Epithelial cell of proximal tubule (primary cell): Measurements from ENCODE around the gene FOXL3. TPM values are rescaled to one million over a fixed set of nuclear protein-coding genes. Genes with fewer than 3 reads are reported as not detected.

ENCODE experiments used
- DNase-seq: peaks from one replicate; pipeline ENCODE4 v3.0.0-alpha.2; 2011; ENCODE audit warnings: low read depth
- H3K4me3 ChIP-seq: 2 replicates; pipeline ENCODE4 v1.5.1; 2011; ENCODE audit warnings: low read depth, mild to moderate bottlenecking, low read length
- total RNA-seq: library from RNA; depleted of rRNA; stranded (reverse); fragments of >200 nt; gene quantifications from 2 replicates; pipeline ENCODE4 v1.2.3, GENCODE V29; 2015
- TF ChIP-seq, protein P1 (sequence below): conservative IDR thresholded peaks from 2 replicates; pipeline ENCODE4 v1.5.1; 2012; ENCODE audit warnings: low read depth, mild to moderate bottlenecking, low read length

Gene FOXL3
- total RNA-seq, 1 donor from 2014 or later = not detected

DNA sequence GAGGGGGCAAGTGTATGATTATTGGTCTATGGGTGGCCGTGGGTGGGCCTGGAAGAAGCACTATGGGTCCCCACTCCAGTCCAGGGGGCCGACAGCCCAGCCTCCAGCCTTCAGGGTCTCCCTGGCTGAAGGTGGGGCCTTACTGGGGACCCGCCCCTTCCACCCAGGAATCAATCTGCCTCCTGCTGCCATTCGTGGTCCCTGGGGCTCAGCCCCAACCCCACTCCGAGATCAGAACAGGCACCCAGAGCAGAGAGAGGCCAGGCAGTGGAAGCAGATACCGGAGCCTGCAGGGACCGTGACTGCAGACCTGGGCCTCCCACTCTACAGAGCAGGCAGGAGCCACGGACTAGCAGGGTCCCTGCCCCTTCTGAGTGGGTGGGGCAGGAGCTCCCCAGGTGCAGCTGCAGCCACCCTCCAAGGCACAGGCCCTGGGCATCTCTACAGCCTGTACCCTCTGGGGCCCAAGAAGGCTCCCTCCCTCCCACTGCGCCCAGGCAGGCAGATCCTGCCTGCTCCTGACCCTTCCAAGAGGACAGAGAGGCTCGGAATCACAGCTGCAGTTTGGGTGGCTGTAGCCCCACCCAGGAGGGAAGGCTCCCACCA lies 13.6 kb upstream of the FOXL3 start:
- no peak for DNase-seq
- H3K4me3 ChIP-seq = no peak overlapping the region
- TF ChIP-seq, protein P1, sequence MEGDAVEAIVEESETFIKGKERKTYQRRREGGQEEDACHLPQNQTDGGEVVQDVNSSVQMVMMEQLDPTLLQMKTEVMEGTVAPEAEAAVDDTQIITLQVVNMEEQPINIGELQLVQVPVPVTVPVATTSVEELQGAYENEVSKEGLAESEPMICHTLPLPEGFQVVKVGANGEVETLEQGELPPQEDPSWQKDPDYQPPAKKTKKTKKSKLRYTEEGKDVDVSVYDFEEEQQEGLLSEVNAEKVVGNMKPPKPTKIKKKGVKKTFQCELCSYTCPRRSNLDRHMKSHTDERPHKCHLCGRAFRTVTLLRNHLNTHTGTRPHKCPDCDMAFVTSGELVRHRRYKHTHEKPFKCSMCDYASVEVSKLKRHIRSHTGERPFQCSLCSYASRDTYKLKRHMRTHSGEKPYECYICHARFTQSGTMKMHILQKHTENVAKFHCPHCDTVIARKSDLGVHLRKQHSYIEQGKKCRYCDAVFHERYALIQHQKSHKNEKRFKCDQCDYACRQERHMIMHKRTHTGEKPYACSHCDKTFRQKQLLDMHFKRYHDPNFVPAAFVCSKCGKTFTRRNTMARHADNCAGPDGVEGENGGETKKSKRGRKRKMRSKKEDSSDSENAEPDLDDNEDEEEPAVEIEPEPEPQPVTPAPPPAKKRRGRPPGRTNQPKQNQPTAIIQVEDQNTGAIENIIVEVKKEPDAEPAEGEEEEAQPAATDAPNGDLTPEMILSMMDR = no peak

DNA sequence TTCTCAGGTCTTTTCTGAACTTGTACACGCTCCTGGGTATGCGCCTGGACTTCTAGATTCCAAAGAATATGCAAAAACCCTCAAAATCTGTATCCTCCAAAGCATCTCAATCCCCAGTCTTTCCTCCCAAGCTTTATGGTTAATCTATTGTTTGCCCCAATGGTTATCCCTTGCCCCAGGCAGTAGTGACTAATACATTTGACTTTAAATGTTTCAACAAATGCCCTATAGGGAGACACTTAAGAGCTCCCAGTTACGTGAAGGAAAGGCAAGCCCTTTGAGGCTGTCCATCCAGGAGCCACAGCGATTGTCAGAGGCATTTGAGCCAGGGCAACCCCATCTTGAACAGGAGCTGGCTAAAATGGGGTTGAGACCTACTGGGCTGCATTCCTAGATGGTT lies 12.7 kb upstream of the FOXL3 start:
- no peak overlapping the region for H3K4me3 ChIP-seq
- TF ChIP-seq, protein P1 = no peak
- DNase-seq = no peak

DNA sequence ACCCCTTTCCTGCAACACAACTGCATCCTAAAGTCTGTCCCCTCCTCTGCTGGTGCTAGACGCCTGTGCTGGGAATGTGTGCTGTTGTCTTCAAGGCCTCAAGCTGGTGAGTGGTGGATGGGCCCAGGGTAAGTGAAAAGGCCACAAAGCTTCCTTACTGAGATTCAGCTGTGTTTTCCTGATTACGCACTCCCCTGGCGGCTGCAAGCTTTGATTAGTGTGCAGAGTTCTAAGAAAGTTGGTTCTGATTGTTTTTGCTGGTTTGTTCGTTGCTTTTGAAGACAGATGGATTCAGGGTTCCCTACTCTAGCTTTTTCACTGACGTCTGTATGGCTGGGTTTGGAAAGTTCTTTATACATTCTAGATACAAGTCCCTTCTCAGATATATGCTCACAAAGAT lies 11.9 kb upstream of the FOXL3 start:
- TF ChIP-seq, protein P1 = no peak
- DNase-seq = no peak

DNA sequence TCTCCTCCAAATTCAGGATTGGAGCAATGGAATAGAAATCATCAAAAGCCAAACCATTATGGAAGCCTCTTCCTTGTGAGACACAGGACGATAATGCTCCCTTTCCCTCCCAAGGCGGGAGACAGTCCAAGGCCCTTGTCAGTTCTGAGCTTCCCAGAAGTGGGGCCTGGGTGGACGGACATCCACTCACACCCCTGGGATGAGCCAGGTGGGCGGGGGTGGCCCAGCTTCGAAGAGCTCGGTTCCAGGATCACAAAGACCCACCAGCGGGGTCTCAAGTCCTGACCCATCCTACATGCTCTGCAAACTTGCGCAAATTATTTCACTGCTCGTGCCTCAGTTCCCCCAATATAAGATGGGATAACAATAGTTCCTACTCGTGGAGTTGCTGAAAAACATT lies 10.1 kb upstream of the FOXL3 start:
- TF ChIP-seq, protein P1 = no peak
- DNase-seq = no peak
- no peak overlapping the region for H3K4me3 ChIP-seq

More for the DNA sequence above, 11.9 kb upstream of the FOXL3 start:
- no peak overlapping the region for H3K4me3 ChIP-seq

DNA sequence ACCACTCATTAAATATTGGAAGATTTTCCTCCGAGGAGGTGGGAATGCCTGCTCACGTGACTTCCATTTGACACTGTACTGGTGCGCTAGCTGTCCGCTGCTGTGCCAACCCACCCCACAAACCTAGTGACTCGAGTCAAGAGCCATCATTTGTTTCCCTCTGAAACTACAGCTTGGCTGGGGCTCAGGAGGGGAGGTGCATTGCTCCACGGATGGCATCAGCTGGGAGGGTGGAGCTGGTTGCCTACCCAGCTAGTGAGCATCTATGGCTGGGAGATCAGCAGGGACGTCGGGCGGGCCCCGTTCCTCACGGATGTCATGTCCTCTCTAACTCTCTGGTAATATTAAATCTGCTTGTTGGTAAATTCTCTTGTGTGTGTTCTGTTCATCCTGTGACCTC lies 9.5 kb upstream of the FOXL3 start:
- DNase-seq = no peak
- H3K4me3 ChIP-seq = no peak overlapping the region
- TF ChIP-seq, protein P1 = no peak

DNA sequence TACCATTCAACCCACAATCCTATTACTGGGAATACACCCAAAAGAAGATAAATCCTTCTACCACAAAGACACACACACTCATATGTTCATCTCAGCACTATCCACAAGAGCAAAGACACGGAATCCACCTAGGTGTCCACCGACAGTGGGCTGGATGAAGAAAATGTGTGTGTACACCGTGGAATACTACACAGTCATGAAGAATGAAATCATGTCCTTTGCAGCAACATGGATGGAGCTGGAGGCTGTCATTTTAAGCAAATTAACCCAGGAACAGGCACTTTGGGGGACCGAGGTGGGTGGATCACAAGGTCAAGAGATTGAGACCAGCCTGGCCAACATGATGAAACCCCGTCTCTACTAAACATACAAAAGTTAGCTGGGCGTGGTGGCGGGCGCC lies 8.3 kb upstream of the FOXL3 start:
- DNase-seq = no peak
- H3K4me3 ChIP-seq = no peak overlapping the region
- TF ChIP-seq, protein P1 = no peak

DNA sequence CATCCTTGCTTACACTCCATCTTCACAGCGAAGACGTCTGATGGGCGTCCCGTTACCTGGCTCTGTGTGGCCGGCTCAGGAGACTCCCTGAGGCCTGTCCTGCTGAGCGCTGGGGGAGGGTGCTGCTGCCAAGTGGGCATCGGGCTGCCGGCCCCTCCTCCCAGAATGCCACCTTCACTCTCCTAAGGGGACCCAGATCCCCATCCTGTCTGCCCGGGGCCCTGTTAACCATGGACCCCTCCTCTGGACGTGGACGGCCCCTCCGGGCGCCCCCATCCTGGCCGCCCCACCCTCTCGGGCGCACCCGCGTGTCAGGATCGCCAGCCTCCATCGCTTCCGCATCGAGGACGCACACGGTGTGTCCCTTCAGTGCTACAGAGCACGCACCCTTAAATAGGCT lies 7.3 kb upstream of the FOXL3 start:
- DNase-seq = no peak
- no peak overlapping the region for H3K4me3 ChIP-seq
- TF ChIP-seq, protein P1 = no peak
